ENCODE results near the gene RCC2.

Gene RCC2

DNA sequence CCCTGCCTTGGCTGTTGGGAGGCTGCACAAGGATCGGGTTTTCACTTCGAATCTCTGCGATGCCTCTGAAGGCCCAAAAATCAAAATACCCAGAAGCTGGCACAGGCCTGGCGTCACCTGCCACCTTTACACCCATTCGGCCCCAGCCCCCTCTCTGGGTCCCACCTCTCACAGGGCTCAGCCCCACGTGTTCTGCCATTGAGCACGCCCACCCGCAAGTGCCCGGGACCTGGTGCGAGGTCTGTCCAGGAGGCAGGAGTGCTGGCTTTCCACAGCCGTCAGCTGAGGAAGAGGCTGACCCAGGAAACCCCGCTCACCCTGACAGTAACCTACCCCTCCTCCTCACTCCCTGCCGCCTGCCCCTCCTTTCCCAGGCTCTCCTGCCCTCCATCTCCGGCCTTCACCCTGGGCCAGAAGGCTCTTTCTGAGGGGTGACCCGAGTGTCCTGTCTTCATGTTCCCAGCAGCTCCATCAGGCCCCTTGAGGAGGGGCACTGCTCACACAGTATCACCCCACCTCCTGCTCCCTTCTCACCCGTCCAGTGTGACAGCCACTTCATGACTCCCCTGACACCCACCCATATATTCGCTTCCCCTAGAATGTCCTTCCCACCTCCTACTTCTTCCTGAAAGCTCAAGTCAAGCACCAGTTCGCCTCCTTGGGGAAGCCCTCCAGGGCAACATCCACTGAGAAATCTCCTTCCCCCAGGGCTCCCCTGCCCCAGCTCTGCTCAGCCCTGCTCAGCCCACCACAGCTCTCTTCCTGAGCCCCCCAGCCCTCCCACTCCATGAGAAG is 13.5 kb downstream of the RCC2 start:
- TF ChIP-seq, protein P1, sequence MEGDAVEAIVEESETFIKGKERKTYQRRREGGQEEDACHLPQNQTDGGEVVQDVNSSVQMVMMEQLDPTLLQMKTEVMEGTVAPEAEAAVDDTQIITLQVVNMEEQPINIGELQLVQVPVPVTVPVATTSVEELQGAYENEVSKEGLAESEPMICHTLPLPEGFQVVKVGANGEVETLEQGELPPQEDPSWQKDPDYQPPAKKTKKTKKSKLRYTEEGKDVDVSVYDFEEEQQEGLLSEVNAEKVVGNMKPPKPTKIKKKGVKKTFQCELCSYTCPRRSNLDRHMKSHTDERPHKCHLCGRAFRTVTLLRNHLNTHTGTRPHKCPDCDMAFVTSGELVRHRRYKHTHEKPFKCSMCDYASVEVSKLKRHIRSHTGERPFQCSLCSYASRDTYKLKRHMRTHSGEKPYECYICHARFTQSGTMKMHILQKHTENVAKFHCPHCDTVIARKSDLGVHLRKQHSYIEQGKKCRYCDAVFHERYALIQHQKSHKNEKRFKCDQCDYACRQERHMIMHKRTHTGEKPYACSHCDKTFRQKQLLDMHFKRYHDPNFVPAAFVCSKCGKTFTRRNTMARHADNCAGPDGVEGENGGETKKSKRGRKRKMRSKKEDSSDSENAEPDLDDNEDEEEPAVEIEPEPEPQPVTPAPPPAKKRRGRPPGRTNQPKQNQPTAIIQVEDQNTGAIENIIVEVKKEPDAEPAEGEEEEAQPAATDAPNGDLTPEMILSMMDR (IDR thresholded peaks at IDR 0.05; ENCODE audit: low read length) = no peak
- no peak for TF ChIP-seq EZH2 (IDR thresholded peaks at IDR 0.05; ENCODE audit: borderline replicate concordance, low read length)
- Histone ChIP-seq H4K20me1 (ENCODE audit: insufficient read depth, low read length) (peaks cover 2% of the 10 kb centered on the region; the same call in 1 of the 2 replicates), H3K9me2 (ENCODE audit: low read depth, low read length) (no peaks in the 10 kb centered on the region), H3K4me2 (ENCODE audit: low read length) (no peak overlapping the region), H3K4me1 (ENCODE audit: insufficient read depth, low read length, severe bottlenecking) (no peaks in the 10 kb centered on the region), H3K9me3 (ENCODE audit: low read length) (no peaks in the 10 kb centered on the region), H3K9ac (ENCODE audit: low read length) (no peak overlapping the region), H2AFZ (ENCODE audit: low read length) (no peak overlapping the region), H3K79me2 (ENCODE audit: insufficient read depth, low read length) (peaks cover 15% of the 10 kb centered on the region), H3K36me3 (ENCODE audit: insufficient read depth, low read length) (peaks cover 92% of the 10 kb centered on the region), H3F3A (ENCODE audit: insufficient read depth, low read length) (no peaks in the 10 kb centered on the region), H3K4me3 (ENCODE audit: low read depth, low read length, poor library complexity, severe bottlenecking) (no peak overlapping the region), H3K27ac (ENCODE audit: low read depth, low read length, poor library complexity, severe bottlenecking) (no peak overlapping the region), H3K27me3 (ENCODE audit: insufficient read depth, low read length) (no peaks in the 10 kb centered on the region)

DNA sequence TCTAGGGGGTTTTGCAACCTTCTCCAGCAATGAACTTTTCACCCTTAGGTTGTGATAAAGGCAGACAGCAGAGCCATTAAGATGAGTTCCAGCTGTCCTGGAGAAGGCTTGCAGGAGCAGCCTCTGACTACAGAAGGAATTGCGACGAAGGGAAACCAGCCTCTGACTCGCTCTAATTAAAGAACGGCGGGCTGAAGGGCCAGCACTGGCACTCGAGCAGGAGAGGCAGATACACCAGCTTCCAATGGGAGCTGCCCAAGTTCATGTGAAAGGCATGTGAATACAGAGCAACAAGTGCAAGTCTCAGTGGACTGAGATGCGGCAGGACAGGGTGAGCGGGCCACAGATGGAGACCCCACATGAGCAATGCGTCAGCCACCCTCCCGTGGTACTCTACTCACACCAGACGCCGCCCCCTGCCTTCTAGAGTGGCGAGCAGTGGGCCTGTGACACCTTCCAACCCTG is 15.7 kb downstream of the RCC2 start:
- Histone ChIP-seq H3K9me2 (ENCODE audit: low read depth, low read length) (no peaks in the 10 kb centered on the region), H3K27me3 (ENCODE audit: insufficient read depth, low read length) (no peaks in the 10 kb centered on the region), H2AFZ (ENCODE audit: low read length) (no peak overlapping the region), H3F3A (ENCODE audit: insufficient read depth, low read length) (no peaks in the 10 kb centered on the region), H3K79me2 (ENCODE audit: insufficient read depth, low read length) (peaks cover 3% of the 10 kb centered on the region; the same call in 1 of the 2 replicates), H3K27ac (ENCODE audit: low read depth, low read length, poor library complexity, severe bottlenecking) (no peak overlapping the region), H3K4me1 (ENCODE audit: insufficient read depth, low read length, severe bottlenecking) (no peaks in the 10 kb centered on the region), H4K20me1 (ENCODE audit: insufficient read depth, low read length) (0 out of 2 replicates have a peak, but pooled peaks cover 2% of the 10 kb centered on the region), H3K9me3 (ENCODE audit: low read length) (no peaks in the 10 kb centered on the region), H3K4me3 (ENCODE audit: low read depth, low read length, poor library complexity, severe bottlenecking) (no peak overlapping the region), H3K4me2 (ENCODE audit: low read length) (no peak overlapping the region), H3K9ac (ENCODE audit: low read length) (no peak overlapping the region), H3K36me3 (ENCODE audit: insufficient read depth, low read length) (peaks cover 99% of the 10 kb centered on the region)
- no peak for TF ChIP-seq EZH2 (IDR thresholded peaks at IDR 0.05; ENCODE audit: borderline replicate concordance, low read length)
- TF ChIP-seq, protein P1 (IDR thresholded peaks at IDR 0.05; ENCODE audit: low read length) = no peak

DNA sequence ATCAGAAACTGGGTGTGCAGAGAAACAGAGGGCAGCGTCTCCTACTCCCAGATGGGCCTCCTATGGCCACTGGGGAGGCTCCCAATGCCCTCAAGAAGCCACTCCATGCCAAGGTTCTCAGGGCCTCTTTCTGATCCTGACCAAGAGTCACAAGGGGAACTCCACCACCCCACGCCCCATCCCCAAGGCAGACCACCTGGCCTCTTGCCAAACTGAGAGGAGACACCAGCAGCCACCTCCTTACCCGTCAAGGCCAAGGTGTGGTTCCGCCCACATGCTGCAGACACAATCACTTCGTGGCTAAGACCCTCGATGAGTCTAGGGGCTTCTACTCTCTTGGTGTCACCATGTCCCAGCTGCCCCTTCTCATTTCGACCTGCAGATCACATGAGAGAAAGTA is 17.0 kb downstream of the RCC2 start:
- no peak overlapping the region for H3K4me3 ChIP-seq (ENCODE audit: low read depth, low read length, poor library complexity, severe bottlenecking)
- no peak overlapping the region for H3K4me2 ChIP-seq (ENCODE audit: low read length)
- H3K27ac ChIP-seq (ENCODE audit: low read depth, low read length, poor library complexity, severe bottlenecking) = no peak overlapping the region
- no peaks in the 10 kb centered on the region for H3K4me1 ChIP-seq (ENCODE audit: insufficient read depth, low read length, severe bottlenecking)
- H3K36me3 ChIP-seq (ENCODE audit: insufficient read depth, low read length) = peaks cover 99% of the 10 kb centered on the region
- no peaks in the 10 kb centered on the region for H3K9me3 ChIP-seq (ENCODE audit: low read length)
- TF ChIP-seq EZH2 (IDR thresholded peaks at IDR 0.05; ENCODE audit: borderline replicate concordance, low read length) = no peak
- TF ChIP-seq, protein P1 (IDR thresholded peaks at IDR 0.05; ENCODE audit: low read length) = no peak
- no peak overlapping the region for H2AFZ ChIP-seq (ENCODE audit: low read length)
- no peaks in the 10 kb centered on the region for H3K79me2 ChIP-seq (ENCODE audit: insufficient read depth, low read length)
- H4K20me1 ChIP-seq (ENCODE audit: insufficient read depth, low read length) = no peaks in the 10 kb centered on the region
- no peaks in the 10 kb centered on the region for H3K27me3 ChIP-seq (ENCODE audit: insufficient read depth, low read length)
- H3K9me2 ChIP-seq (ENCODE audit: low read depth, low read length) = no peaks in the 10 kb centered on the region
- H3F3A ChIP-seq (ENCODE audit: insufficient read depth, low read length) = no peaks in the 10 kb centered on the region
- H3K9ac ChIP-seq (ENCODE audit: low read length) = no peak overlapping the region

Measured in OCI-LY1 (cell line).